Right lobe of liver (tissue), 6 donors: ENCODE data around the gene ONECUT2. TPM values are rescaled to one million over a fixed set of nuclear protein-coding genes. Genes with fewer than 3 reads are reported as not detected.

Source experiments
- ATAC-seq, 4 donors: fragments of 200-7000 bp; cut with Tn5 transposase; one replicate each; pipeline ENCODE4 v1.9.1; 2020; ENCODE audit warnings: mild to moderate bottlenecking in 4 of 4, moderate library complexity in 4 of 4
- DNase-seq, 3 donors: peaks; one replicate each; pipeline ENCODE4 v3.0.0-alpha.2; 2020
- H3K27ac ChIP-seq, 3 donors: fragments of 200-600 bp; one replicate each; pipeline ENCODE4 v1.8.0; 2022
- H3K27me3 ChIP-seq, 2 donors: fragments of 200-600 bp; one replicate each; pipeline ENCODE4 v1.8.0; 2022
- H3K36me3 ChIP-seq, 4 donors: fragments of 200-600 bp; sonication (generic) in 1 of 4; one replicate each; pipeline versions ENCODE4 v1.5.1 to v1.8.0; 2017 to 2022; ENCODE audit warnings: control low read depth in 1 of 4
- H3K4me1 ChIP-seq, 4 donors: fragments of 200-600 bp; sonication (generic) in 1 of 4; one replicate each; pipeline versions ENCODE4 v1.5.1 to v1.8.0; 2017 to 2022; ENCODE audit warnings: control low read depth in 1 of 4
- H3K4me3 ChIP-seq, 3 donors: fragments of 200-600 bp; one replicate each; pipeline ENCODE4 v1.8.0; 2022
- H3K9me3 ChIP-seq, 4 donors: fragments of 200-600 bp; sonication (generic) in 1 of 4; one replicate each; pipeline versions ENCODE4 v1.5.1 to v1.8.0; 2017 to 2022; ENCODE audit warnings: control low read depth in 1 of 4
- POLR2A ChIP-seq: fragments of 450-650 bp; IDR thresholded peaks from one replicate; pipeline ENCODE4 v1.6.1; 2017; ENCODE audit warnings: antibody characterized with exemption, mild to moderate bottlenecking
- WGBS: methylation state at CpG from one replicate; pipeline ENCODE4 v1.1.6; 2018; ENCODE audit warnings: low coverage, low lambda C conversion rate; ENCODE audit not compliant: insufficient coverage; ENCODE audit errors: missing lambda C conversion rate; 5-methylcytosine and 5-hydroxymethylcytosine counted together
- intact Hi-C, 2 donors: fragments of 100-400 bp; cut with DNase I; formaldehyde crosslinking; loops; one replicate each; pipeline versions ENCODE4 v1.11.2 to v1.14.1; 2022
- total RNA-seq, 6 experiments: library from RNA; depleted of rRNA in 2 of 6; stranded (reverse); fragments of >200 nt in 2 of 6; fragmentation: NEBNext Ultra II Directional in 3 of 6; extraction: Animal tissue kit (Norgen Biotek cat#: 25700) in 3 of 6; gene quantifications; one replicate each; pipeline versions ENCODE4 v1.1.0 to v1.2.4, GENCODE V29; 2016 to 2023
- TF ChIP-seq, protein P1 (sequence below), 4 donors: fragments of 200-600 bp in 3 of 4; fragments of 450-650 bp in 1 of 4; IDR thresholded peaks; one replicate each; pipeline versions ENCODE4 v1.5.1 to v1.8.0; 2016 to 2022; ENCODE audit warnings: antibody characterized with exemption in 4 of 4, mild to moderate bottlenecking in 2 of 4
- donor health status: DM: no; HTN: yes; CAD: no.
- donor health status: DM: no; HTN: no; CAD: no.
- donor health status: DM: no; HTN: no; CAD: no.
- donor health status: DM: no; HTN: yes; CAD: no.
- donor health status: DM: no; HTN: yes; CAD: no.

The ONECUT2 gene
- total RNA-seq, 6 experiments from 2014 or later, result 7.7 to 25.8 (median 14.2) TPM

DNA sequence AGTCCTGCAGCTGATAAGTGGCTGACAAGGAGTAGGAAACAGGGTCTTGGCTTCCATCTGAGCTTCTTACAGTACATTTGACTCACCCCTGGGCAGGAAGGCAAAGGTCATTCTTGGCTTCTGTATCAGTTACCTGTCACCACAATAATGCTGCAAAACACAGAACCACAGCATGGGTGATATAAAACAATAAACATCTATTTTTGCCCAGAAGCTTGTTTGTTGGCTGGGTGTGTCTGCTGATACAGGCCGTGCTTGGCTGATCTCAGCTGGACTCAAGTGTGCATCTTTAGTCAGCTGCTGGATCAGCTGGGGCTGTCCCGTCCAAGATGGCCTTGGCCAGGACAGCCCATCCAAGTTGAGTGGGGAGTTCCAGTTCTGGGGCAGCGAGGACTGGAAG, 34.7 kb downstream of the ONECUT2 start:
- no peak overlapping the region for H3K4me3 ChIP-seq
- H3K9me3 ChIP-seq, result no peaks in the 10 kb centered on the region
- 50% methylated on average over 2 of the region's 3 CpGs for WGBS
- TF ChIP-seq, protein P1, sequence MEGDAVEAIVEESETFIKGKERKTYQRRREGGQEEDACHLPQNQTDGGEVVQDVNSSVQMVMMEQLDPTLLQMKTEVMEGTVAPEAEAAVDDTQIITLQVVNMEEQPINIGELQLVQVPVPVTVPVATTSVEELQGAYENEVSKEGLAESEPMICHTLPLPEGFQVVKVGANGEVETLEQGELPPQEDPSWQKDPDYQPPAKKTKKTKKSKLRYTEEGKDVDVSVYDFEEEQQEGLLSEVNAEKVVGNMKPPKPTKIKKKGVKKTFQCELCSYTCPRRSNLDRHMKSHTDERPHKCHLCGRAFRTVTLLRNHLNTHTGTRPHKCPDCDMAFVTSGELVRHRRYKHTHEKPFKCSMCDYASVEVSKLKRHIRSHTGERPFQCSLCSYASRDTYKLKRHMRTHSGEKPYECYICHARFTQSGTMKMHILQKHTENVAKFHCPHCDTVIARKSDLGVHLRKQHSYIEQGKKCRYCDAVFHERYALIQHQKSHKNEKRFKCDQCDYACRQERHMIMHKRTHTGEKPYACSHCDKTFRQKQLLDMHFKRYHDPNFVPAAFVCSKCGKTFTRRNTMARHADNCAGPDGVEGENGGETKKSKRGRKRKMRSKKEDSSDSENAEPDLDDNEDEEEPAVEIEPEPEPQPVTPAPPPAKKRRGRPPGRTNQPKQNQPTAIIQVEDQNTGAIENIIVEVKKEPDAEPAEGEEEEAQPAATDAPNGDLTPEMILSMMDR (IDR thresholded peaks at IDR 0.05), result no peak
- no peak for TF ChIP-seq POLR2A
- H3K27me3 ChIP-seq, result no peaks in the 10 kb centered on the region
- DNase-seq (no peak), ATAC-seq (no peak)
- no peaks in the 10 kb centered on the region for H3K36me3 ChIP-seq
- intact Hi-C loops, result no loop called here
- H3K4me1 ChIP-seq, result peaks cover 0 to 23% (median 8%) of the 10 kb centered on the region in 4 donors
- H3K27ac ChIP-seq, result no peak overlapping the region

DNA sequence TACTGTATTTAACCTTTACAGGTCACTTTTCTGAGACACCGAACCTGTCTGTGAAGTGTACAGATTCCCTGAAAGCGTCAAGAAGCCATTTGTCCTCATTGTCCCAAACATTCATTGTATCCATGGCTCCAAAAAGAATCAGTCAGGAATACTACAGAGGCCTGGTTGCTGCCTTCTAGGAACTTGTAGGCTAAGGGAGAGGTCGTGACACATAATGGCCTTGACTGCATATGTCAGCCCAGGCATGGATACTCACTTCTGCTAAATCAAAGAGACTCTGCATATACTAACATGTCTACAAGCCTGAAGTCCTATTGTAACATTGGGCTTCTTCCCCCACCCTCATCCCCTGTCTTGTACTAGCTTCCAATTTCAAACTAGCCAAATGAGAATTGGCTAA, 40.2 kb downstream of the ONECUT2 start:
- no peak for DNase-seq
- no peak overlapping the region for H3K27ac ChIP-seq
- TF ChIP-seq, protein P1 (IDR thresholded peaks at IDR 0.05), result no peak
- TF ChIP-seq POLR2A, result no peak
- WGBS, result 95% methylated on average over 3 of the region's 3 CpGs
- no peak overlapping the region for H3K4me3 ChIP-seq
- ATAC-seq, result no peak
- H3K4me1 ChIP-seq, result no peaks in the 10 kb centered on the region
- intact Hi-C loops, result no loop called here
- H3K36me3 ChIP-seq, result peaks cover 0 to 14% (median 0%) of the 10 kb centered on the region in 4 donors
- no peaks in the 10 kb centered on the region for H3K9me3 ChIP-seq
- no peaks in the 10 kb centered on the region for H3K27me3 ChIP-seq

DNA sequence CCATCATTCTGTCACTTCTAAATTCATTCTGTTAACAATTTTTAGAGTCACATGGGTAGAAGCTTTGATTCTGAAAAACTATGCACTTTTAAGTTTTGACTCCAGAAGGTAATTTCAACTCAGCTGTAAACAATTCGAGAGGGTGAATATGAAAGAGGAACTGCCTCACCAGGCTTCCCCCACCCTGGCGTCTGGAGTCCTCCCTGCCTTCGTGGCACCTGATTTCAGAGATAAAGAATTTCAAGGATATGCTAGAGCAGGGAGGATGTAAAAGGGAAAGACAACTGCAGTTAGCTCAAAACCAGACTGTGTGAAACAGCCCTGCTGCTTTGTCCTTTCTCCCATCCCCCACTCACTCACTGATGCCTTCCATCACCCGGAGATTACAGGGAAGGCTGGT, 40.7 kb downstream of the ONECUT2 start:
- no peaks in the 10 kb centered on the region for H3K27me3 ChIP-seq
- no peak overlapping the region for H3K27ac ChIP-seq
- no peaks in the 10 kb centered on the region for H3K9me3 ChIP-seq
- peaks cover 0 to 14% (median 0%) of the 10 kb centered on the region in 4 donors for H3K36me3 ChIP-seq
- intact Hi-C loops, result no loop called here
- DNase-seq (no peak), ATAC-seq (no peak)
- TF ChIP-seq, protein P1 (IDR thresholded peaks at IDR 0.05), result no peak
- TF ChIP-seq POLR2A, result no peak
- WGBS, result 41% methylated on average over 4 of the region's 4 CpGs
- H3K4me1 ChIP-seq, result no peaks in the 10 kb centered on the region
- no peak overlapping the region for H3K4me3 ChIP-seq

DNA sequence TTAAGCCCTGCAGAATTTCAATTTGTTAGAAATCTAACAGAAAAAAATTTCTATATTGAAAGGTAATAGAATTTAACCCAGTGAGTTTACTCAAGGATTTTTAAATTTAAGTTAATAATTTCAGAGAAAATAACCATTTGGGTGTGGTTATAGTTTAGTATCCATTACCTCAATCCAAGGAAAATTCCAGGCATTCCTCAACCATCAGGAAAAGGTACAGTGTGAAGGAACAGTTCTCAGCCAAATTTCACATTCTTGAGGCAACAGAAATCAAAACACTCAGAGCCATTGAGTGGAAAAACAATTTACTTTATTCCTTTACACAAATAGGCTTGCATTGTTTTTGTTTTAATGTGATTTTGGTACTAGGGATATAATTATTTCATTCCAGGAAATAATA, 45.6 kb downstream of the ONECUT2 start:
- intact Hi-C loops, result no loop called here
- Histone ChIP-seq H3K36me3 (peaks cover 0 to 14% (median 0%) of the 10 kb centered on the region in 4 donors), H3K27ac (no peak overlapping the region)

More for the DNA sequence above, 45.6 kb downstream of the ONECUT2 start:
- no peak overlapping the region for H3K4me3 ChIP-seq
- TF ChIP-seq, protein P1 (IDR thresholded peaks at IDR 0.05), result no peak
- no peak for TF ChIP-seq POLR2A
- DNase-seq (no peak), ATAC-seq (no peak)
- H3K9me3 ChIP-seq, result no peaks in the 10 kb centered on the region
- H3K4me1 ChIP-seq, result no peaks in the 10 kb centered on the region
- no peaks in the 10 kb centered on the region for H3K27me3 ChIP-seq
